Gastroesophageal sphincter (tissue), 3 donors: ENCODE data around the gene PRDM5.

Source experiments
- EP300 ChIP-seq: sonication (generic); formaldehyde crosslinking; IDR thresholded peaks from one replicate; pipeline ENCODE4 v1.6.1; 2017; ENCODE audit warnings: antibody characterized with exemption, mild to moderate bottlenecking
- POLR2A ChIP-seq, 2 donors: fragments of 450-650 bp; IDR thresholded peaks; one replicate each; pipeline ENCODE4 v1.6.1; 2017; ENCODE audit warnings: antibody characterized with exemption in 2 of 2, mild to moderate bottlenecking in 2 of 2, moderate library complexity in 1 of 2
- POLR2AphosphoS5 ChIP-seq: sonication (generic); formaldehyde crosslinking; IDR thresholded peaks from one replicate; pipeline ENCODE4 v1.6.1; 2017; ENCODE audit warnings: antibody characterized with exemption
- TF ChIP-seq, protein P1 (sequence below), 4 experiments: fragments of 200-600 bp in 2 of 4; fragments of 450-650 bp in 2 of 4; sonication (generic) in 1 of 4; IDR thresholded peaks; one replicate each; pipeline ENCODE4 v1.5.1; 2017 to 2019; ENCODE audit warnings: antibody characterized with exemption in 4 of 4, mild to moderate bottlenecking in 2 of 4, moderate library complexity in 2 of 4

DNA sequence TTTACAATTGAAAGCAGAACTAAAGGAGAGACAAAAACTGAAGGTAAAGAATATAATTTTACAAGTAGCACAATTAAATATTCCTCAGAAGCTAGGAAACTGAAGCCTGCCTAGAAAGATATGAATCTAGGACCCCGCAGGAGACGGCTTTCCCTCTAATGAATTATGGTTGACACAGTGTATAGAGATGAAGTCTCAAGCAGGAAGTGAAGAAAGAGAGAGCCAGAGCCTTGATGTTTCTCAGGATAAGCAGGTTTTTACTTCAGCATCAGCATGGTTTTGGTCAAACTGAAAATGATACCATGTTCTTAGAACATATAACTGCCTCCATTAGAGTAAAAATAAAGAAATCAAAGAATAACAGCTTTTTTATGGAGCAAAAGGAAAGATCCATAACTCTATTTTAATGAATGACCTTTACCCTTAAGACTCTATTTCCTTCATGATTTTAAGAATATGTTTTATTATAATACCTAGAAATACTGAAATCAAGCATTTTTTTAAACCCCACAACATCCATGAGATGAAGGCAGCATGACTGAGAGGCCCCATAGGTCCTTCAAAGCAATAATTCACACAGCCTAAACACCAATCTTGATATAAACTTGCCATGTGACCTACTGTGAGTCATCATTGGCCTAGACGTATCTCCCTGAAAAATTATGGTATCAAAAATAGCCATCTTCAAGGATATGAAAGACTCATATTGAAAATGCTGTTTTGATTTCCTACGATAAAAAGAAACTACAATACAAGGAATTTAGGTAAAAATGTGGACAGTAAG lies 193.4 kb downstream of the PRDM5 start:
- TF ChIP-seq, protein P1, sequence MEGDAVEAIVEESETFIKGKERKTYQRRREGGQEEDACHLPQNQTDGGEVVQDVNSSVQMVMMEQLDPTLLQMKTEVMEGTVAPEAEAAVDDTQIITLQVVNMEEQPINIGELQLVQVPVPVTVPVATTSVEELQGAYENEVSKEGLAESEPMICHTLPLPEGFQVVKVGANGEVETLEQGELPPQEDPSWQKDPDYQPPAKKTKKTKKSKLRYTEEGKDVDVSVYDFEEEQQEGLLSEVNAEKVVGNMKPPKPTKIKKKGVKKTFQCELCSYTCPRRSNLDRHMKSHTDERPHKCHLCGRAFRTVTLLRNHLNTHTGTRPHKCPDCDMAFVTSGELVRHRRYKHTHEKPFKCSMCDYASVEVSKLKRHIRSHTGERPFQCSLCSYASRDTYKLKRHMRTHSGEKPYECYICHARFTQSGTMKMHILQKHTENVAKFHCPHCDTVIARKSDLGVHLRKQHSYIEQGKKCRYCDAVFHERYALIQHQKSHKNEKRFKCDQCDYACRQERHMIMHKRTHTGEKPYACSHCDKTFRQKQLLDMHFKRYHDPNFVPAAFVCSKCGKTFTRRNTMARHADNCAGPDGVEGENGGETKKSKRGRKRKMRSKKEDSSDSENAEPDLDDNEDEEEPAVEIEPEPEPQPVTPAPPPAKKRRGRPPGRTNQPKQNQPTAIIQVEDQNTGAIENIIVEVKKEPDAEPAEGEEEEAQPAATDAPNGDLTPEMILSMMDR (IDR thresholded peaks at IDR 0.05) = no peak
- TF ChIP-seq POLR2AphosphoS5 (no peak), POLR2A (IDR thresholded peaks at IDR 0.05) (no peak), EP300 (no peak)
